Measurements from ENCODE around the gene STK10. TPM values are rescaled to one million over a fixed set of nuclear protein-coding genes. Genes with fewer than 3 reads are reported as not detected.

The STK10 gene
- total RNA-seq, 1 donor from 2014 or later = 12.6 TPM

GRCh38 chr5:172102218-172102870 lies 85.7 kb downstream of the STK10 start:
- DNase-seq (ENCODE audit: low read depth) (no peak), FAIRE-seq (no peak)
- TF ChIP-seq CTCF (IDR thresholded peaks at IDR 0.05; ENCODE audit: insufficient read depth, low read length, severe bottlenecking) = no peak
- H3K36me3 ChIP-seq (ENCODE audit: control insufficient read depth, insufficient read depth, low read length) = peaks cover 12% of the 10 kb centered on the region
- H3K4me3 ChIP-seq (ENCODE audit: low read depth, low read length) = no peak overlapping the region
- H3K27me3 ChIP-seq (ENCODE audit: control insufficient read depth, insufficient read depth, low read length) = no peaks in the 10 kb centered on the region

GRCh38 chr5:172101547-172102217 lies 86.3 kb downstream of the STK10 start:
- Histone ChIP-seq H3K36me3 (ENCODE audit: control insufficient read depth, insufficient read depth, low read length) (peaks cover 12% of the 10 kb centered on the region), H3K4me3 (ENCODE audit: low read depth, low read length) (no peak overlapping the region), H3K27me3 (ENCODE audit: control insufficient read depth, insufficient read depth, low read length) (no peaks in the 10 kb centered on the region)
- FAIRE-seq (no peak), DNase-seq (ENCODE audit: low read depth) (no peak)
- TF ChIP-seq CTCF (IDR thresholded peaks at IDR 0.05; ENCODE audit: insufficient read depth, low read length, severe bottlenecking) = no peak

- H3K27me3 ChIP-seq (ENCODE audit: control insufficient read depth, insufficient read depth, low read length) = no peaks in the 10 kb centered on the region
- DNase-seq (ENCODE audit: low read depth) = no peak
- FAIRE-seq = no peak
- peaks cover 9% of the 10 kb centered on the region for H3K36me3 ChIP-seq (ENCODE audit: control insufficient read depth, insufficient read depth, low read length)
- H3K4me3 ChIP-seq (ENCODE audit: low read depth, low read length) = no peak overlapping the region
- TF ChIP-seq CTCF (IDR thresholded peaks at IDR 0.05; ENCODE audit: insufficient read depth, low read length, severe bottlenecking) = no peak
These were observed 89.1 kb downstream of the STK10 start for GRCh38 chr5:172098883-172099282.

- no peak for TF ChIP-seq CTCF (IDR thresholded peaks at IDR 0.05; ENCODE audit: insufficient read depth, low read length, severe bottlenecking)
- FAIRE-seq (no peak), DNase-seq (ENCODE audit: low read depth) (no peak)
- H3K36me3 ChIP-seq (ENCODE audit: control insufficient read depth, insufficient read depth, low read length) = peaks cover 9% of the 10 kb centered on the region
- no peaks in the 10 kb centered on the region for H3K27me3 ChIP-seq (ENCODE audit: control insufficient read depth, insufficient read depth, low read length)
- no peak overlapping the region for H3K4me3 ChIP-seq (ENCODE audit: low read depth, low read length)
These were observed 90.0 kb downstream of the STK10 start for GRCh38 chr5:172098046-172098445.

- DNase-seq (ENCODE audit: low read depth) (no peak), FAIRE-seq (no peak)
- no peaks in the 10 kb centered on the region for H3K27me3 ChIP-seq (ENCODE audit: control insufficient read depth, insufficient read depth, low read length)
- H3K36me3 ChIP-seq (ENCODE audit: control insufficient read depth, insufficient read depth, low read length) = peaks cover 8% of the 10 kb centered on the region
- no peak for TF ChIP-seq CTCF (IDR thresholded peaks at IDR 0.05; ENCODE audit: insufficient read depth, low read length, severe bottlenecking)
- H3K4me3 ChIP-seq (ENCODE audit: low read depth, low read length) = no peak overlapping the region
These were observed 90.7 kb downstream of the STK10 start for GRCh38 chr5:172097356-172097755.
